ENCODE measurements around the gene BRWD1. TPM values are rescaled to one million over a fixed set of nuclear protein-coding genes. Genes with fewer than 3 reads are reported as not detected.
"Not testable (repeated sequence)": the region's sequence is repeated elsewhere in the genome, so short reads cannot be mapped to it uniquely, and the experiment has no call there.

The BRWD1 gene
- total and polyA plus RNA-seq, 7 donors = 8.3 to 92.5 (median 53.5) TPM

- H3K4me3 ChIP-seq = no peak overlapping the region
- H3K9me3 ChIP-seq = peaks cover 0 to 12% (median 7%) of the 10 kb centered on the region in 4 donors
- peaks cover 0 to 27% (median 2%) of the 10 kb centered on the region in 4 donors for H3K36me3 ChIP-seq
- no peaks in the 10 kb centered on the region for H3K4me1 ChIP-seq
- TF ChIP-seq POLR2A (IDR thresholded peaks at IDR 0.05) (no peak), EP300 (IDR thresholded peaks at IDR 0.05) (no peak), POLR2AphosphoS5 (IDR thresholded peaks at IDR 0.05) (no peak), CTCF (IDR thresholded peaks at IDR 0.05) (no peak)
- intact Hi-C loops (cut with DNase I) = no loop called here
- DNase-seq = no peak
- H3K27me3 ChIP-seq = no peaks in the 10 kb centered on the region
- WGBS, 2 donors = 81 to 92% methylated on average over 2 of the region's 2 CpGs
- H3K27ac ChIP-seq = no peak overlapping the region
These were observed 144.6 kb downstream of the BRWD1 start for GRCh38 chr21:39168800-39169199.

GRCh38 chr21:39164523-39164922, 148.9 kb downstream of the BRWD1 start:
- Histone ChIP-seq H3K9me3 (peaks cover 0 to 12% (median 7%) of the 10 kb centered on the region in 4 donors), H3K4me1 (no peaks in the 10 kb centered on the region), H3K36me3 (no peaks in the 10 kb centered on the region), H3K4me3 (no peak overlapping the region), H3K27ac (no peak overlapping the region), H3K27me3 (no peaks in the 10 kb centered on the region)
- no peak for DNase-seq
- WGBS, 2 donors = 88 to 94% methylated on average over 2 of the region's 2 CpGs
- TF ChIP-seq POLR2A (IDR thresholded peaks at IDR 0.05) (no peak), EP300 (IDR thresholded peaks at IDR 0.05) (no peak), CTCF (IDR thresholded peaks at IDR 0.05) (no peak), POLR2AphosphoS5 (IDR thresholded peaks at IDR 0.05) (no peak)
- intact Hi-C loops (cut with DNase I) = no loop called here

GRCh38 chr21:39161064-39161463, 152.4 kb downstream of the BRWD1 start:
- no peaks in the 10 kb centered on the region for H3K4me1 ChIP-seq
- intact Hi-C loops (cut with DNase I) = no loop called here
- TF ChIP-seq CTCF (IDR thresholded peaks at IDR 0.05) (no peak), POLR2AphosphoS5 (IDR thresholded peaks at IDR 0.05) (no peak), EP300 (IDR thresholded peaks at IDR 0.05) (no peak), POLR2A (IDR thresholded peaks at IDR 0.05) (no peak)
- no peak for DNase-seq
- H3K27me3 ChIP-seq = no peaks in the 10 kb centered on the region
- H3K9me3 ChIP-seq = peaks cover 0 to 12% (median 7%) of the 10 kb centered on the region in 4 donors
- no peak overlapping the region for H3K4me3 ChIP-seq
- WGBS, 2 donors = 10 to 73% methylated on average over 3 of the region's 3 CpGs
- no peak overlapping the region for H3K27ac ChIP-seq
- H3K36me3 ChIP-seq = no peaks in the 10 kb centered on the region

- Histone ChIP-seq H3K9me3 (peaks cover 0 to 7% (median 2%) of the 10 kb centered on the region in 4 donors), H3K4me3 (no peak overlapping the region), H3K36me3 (no peaks in the 10 kb centered on the region), H3K27me3 (no peaks in the 10 kb centered on the region), H3K27ac (no peak overlapping the region), H3K4me1 (no peaks in the 10 kb centered on the region)
- intact Hi-C loops (cut with DNase I) = no loop called here
- 81 to 89% methylated on average over 7 of the region's 7 CpGs for WGBS, 2 donors
- no peak for DNase-seq
- TF ChIP-seq CTCF (IDR thresholded peaks at IDR 0.05) (no peak), EP300 (IDR thresholded peaks at IDR 0.05) (no peak), POLR2A (IDR thresholded peaks at IDR 0.05) (no peak)
These were observed 153.9 kb downstream of the BRWD1 start for GRCh38 chr21:39159342-39160063.

GRCh38 chr21:39157241-39157640, 156.2 kb downstream of the BRWD1 start:
- H3K9me3 ChIP-seq; H3K27me3 ChIP-seq; H3K27ac ChIP-seq; intact Hi-C loops (cut with DNase I); H3K4me1 ChIP-seq; DNase-seq; H3K4me3 ChIP-seq; H3K36me3 ChIP-seq: not testable (repeated sequence)
- 96 to 97% methylated on average over 34 of the region's 34 CpGs for WGBS, 2 donors

All from sigmoid colon (tissue), 7 donors.